VCaP (cell line): ENCODE results near the gene PANX1.

Experiments used
- H3K27ac ChIP-seq: fragments of 450-650 bp; 2 replicates; pipeline ENCODE4 v1.5.1; 2017
- TF ChIP-seq, protein P1 (sequence below): fragments of 450-650 bp; conservative IDR thresholded peaks from 2 replicates; pipeline ENCODE4 v1.5.1; 2017; ENCODE audit warnings: mild to moderate bottlenecking, moderate library complexity

Gene PANX1

DNA sequence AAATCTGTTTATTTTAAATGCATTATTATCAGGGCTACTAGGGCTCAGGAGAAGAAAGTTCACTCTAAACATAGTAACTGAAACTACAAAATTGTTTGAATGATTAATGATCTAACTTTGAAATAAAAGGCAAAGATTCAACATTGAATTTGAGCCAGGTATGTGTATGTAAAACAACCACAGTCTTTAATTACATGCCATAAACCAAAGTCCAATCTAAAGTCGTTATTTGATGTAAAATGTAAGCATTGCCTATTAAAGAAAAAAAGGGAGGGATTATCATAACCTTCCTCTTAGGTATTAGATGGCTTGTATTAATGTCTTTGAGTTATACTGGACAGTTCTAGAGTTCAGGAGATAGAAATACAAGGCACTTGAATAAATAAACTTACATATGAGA lies 25.2 kb upstream of the PANX1 start:
- TF ChIP-seq, protein P1, sequence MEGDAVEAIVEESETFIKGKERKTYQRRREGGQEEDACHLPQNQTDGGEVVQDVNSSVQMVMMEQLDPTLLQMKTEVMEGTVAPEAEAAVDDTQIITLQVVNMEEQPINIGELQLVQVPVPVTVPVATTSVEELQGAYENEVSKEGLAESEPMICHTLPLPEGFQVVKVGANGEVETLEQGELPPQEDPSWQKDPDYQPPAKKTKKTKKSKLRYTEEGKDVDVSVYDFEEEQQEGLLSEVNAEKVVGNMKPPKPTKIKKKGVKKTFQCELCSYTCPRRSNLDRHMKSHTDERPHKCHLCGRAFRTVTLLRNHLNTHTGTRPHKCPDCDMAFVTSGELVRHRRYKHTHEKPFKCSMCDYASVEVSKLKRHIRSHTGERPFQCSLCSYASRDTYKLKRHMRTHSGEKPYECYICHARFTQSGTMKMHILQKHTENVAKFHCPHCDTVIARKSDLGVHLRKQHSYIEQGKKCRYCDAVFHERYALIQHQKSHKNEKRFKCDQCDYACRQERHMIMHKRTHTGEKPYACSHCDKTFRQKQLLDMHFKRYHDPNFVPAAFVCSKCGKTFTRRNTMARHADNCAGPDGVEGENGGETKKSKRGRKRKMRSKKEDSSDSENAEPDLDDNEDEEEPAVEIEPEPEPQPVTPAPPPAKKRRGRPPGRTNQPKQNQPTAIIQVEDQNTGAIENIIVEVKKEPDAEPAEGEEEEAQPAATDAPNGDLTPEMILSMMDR = no peak
- H3K27ac ChIP-seq = no peak overlapping the region

DNA sequence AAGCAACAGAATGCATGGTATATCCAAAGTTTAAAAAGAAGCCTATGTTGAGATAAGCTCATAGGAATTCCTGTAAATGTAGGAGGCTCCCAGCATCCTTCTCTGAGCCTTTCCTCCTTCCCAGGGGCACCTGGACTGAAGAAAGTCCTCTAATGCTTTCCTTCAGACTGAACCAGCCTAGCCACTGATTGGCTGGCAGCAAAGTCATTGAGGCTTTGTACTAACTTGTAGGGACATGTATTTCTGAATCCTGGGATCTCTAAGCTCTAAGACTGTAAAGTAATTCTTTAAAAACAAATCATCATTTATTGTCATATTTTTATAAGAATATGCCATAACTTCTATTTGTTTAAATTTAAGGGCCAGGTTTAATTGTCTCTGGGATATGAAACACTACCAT lies 23.9 kb upstream of the PANX1 start:
- H3K27ac ChIP-seq = no peak overlapping the region
- TF ChIP-seq, protein P1 = no peak

DNA sequence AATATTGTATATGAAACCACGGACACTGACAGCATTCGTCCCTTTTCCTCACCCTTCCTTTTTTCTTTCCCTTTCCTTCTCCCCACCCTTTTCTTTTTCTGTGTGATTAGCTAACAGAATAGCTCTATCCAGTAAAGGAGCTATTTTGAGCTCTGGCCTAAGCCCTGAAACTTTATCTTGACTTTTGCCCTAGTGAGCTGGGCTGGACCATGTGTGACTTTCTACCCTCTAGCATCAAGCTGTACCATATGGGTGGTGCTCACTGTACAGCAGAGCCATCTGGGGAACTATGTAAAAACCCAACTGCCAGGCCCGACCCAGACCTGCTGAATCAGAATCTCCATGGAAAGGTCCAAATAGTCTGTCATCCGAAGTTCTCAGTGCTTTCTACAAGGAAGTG lies 21.9 kb upstream of the PANX1 start:
- TF ChIP-seq, protein P1 = no peak
- no peak overlapping the region for H3K27ac ChIP-seq

DNA sequence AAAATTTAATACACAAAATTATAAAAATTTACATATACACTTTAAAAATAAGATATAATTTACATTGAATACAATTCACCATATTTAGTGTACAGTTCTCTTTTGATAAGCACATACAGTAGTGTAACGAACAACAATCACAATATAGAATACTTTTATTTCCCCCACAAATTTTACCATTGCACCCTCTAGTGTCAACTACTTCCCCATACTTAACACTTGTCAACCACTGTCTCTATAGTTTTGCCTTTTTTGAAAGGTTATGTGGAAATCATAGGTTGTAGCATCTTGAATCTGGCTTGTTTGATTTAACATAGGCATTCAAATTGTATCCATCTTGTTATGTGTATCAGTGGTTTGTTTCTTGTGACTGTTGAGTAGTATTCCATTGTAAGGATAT lies 21.3 kb upstream of the PANX1 start:
- TF ChIP-seq, protein P1 = peak; percentile 36
- no peak overlapping the region for H3K27ac ChIP-seq

DNA sequence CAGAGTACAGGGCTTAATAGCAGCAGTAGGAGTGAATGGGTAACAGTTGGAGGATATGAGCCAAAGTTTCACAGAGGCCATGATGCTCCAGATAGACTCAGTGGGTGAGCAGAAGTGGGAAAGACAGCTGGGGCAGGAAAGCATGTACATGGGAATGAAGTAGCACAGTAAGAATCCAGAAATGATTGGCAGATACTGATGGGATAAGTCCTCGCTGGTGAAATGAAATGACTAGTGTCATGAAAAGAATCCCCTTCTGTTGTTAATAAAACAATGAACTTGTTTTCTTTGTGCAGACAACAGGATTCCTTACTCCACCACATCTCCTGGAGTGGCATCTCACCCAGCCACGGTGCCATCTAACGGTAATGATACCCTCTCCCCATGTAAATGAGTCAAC lies 17.4 kb upstream of the PANX1 start:
- TF ChIP-seq, protein P1 = no peak
- H3K27ac ChIP-seq = no peak overlapping the region

DNA sequence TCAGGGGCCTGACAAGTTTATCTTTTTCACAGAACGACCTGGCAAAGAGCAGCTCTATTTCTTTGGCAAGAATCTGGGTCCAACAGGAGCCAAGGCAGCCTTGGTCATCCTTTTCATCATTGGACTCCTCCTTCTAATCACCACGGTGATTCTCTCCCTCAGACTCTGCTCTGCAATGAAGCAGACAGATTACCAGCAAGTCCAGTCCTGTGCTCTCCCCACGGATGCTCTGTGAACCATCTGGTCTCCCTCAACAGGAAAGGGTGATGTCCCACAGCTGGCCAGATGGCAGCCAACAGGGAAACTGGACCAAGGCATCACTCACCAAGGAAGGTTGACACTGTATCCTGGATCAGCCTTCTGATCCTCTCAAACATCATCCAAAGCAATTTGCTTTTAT lies 17.0 kb upstream of the PANX1 start:
- TF ChIP-seq, protein P1 = no peak
- H3K27ac ChIP-seq = no peak overlapping the region

DNA sequence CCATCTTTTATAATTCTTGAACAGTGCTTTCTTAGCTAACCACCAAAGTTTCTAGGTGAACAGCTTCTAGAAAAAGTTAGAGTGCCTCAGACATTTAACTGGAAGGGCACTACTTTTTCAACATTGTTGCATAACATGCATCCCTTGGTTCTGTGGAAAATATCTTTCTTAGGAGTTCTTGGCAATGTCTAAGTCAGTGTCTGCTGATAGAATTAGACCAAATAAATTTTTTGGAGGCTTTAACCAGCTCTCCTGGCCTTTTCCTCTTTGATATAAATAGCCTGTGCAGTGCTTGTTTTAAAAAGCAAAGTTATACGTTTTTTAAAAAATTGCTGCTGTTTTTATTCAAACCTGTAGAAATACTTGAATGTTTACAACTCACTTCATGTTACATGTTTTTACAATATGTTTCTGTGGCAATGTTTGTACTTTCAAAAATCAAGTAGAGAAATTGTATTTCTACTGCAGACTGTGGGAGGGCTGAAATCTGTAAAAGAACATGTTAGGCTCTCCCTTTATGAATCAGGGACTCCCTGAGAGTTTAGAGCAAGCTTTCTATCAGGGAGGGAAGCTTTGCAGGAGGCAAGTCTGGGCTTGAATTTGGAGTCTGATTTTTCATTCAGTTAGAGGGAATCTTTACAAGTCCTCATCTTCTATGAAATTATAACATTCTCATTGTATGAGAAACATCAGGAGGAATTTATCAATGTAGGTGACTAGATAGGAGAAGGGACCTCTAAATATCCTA lies 16.3 kb upstream of the PANX1 start:
- no peak overlapping the region for H3K27ac ChIP-seq

More for the DNA sequence above, 16.3 kb upstream of the PANX1 start:
- TF ChIP-seq, protein P1 = no peak
